ENCODE measurements around the gene IFNAR1. TPM values are rescaled to one million over a fixed set of nuclear protein-coding genes. Genes with fewer than 3 reads are reported as not detected.

Gene IFNAR1
- total RNA-seq = 20.7 and 28.0 TPM in 2 replicates

DNA sequence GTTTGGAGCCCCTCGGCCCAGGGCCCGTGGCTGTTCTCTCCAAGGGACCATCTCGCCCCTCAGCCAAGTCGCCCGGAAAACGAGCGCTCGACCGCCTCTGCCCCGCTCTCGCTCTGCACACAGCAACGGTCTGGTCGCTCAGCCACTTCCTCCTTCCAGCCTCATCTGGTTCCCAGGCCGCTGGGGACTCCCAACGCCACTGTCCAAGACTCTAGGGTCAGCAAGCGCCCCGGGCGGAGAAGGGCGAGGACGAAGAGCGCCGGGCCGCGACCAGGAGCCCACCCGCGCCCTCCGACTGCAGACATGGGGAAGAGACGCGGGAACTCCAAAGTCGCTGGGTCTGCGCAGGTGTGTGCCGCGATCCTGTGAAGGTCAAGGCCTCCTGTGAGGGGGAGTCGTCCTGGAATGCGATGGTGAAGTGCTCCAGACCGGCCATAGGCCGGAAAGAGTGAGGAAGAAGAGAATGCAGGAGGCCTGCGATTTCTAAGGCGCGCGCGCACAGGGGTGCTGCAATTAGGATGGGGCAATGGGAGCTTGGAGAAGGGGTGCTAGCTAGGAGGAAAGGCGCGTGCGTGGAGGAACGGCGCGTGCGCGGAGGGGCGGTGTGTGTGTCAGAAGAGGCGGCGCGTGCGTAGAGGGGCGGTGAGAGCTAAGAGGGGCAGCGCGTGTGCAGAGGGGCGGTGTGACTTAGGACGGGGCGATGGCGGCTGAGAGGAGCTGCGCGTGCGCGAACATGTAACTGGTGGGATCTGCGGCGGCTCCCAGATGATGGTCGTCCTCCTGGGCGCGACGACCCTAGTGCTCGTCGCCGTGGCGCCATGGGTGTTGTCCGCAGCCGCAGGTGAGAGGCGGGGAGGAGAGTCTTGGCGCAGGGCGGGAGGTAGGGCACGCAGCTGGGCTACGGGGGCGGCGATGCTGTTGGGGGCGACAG is at the start of gene IFNAR1:
IFNAR1 (plus strand) TSS at position 680 of the 931 bp plus-strand sequence; CDS start at position 766, 86 bp downstream.

DNA sequence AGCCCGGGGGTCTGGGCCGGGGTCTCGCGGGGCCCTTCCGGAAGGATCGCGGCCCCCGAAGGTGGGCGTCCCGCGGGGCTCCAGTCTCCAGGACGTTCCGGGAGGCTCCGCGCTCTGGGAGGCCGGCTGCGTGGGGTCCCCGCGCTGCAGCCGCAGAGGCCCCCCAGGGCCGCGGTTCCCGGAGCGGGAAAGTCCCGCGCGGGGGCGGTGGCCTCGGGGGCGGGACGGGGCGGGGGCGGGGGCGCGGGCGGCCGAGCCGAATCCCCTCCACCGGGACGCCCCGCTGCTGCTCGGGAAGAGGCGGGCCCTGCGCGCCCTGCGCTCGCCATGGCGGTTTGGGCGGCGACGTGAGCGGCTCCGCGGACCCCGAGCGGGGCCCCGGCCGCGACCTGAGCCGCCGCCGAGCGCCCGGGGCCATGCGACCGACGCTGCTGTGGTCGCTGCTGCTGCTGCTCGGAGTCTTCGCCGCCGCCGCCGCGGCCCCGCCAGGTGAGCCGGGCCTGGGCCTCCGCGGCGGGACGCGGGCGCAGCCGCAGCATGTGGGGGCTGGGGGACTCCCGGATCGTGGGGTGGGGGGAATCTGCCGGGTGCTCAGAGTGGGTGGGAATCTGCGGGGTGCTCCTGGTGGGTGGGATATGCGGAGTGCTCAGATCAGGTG is 78.5 kb downstream of the IFNAR1 start, which contains the start of gene IFNGR2:
IFNGR2 (plus strand) TSS at position 286 of the 658 bp plus-strand sequence; CDS start at position 417, 131 bp downstream.

Other genes starting within 250 kb of the IFNAR1 start
- 14.1 and 14.3 TPM in 2 replicates for gene IFNAR2, start 95.0 kb upstream of the IFNAR1 start, total RNA-seq
- gene IL10RB, start 58.6 kb upstream of the IFNAR1 start, total RNA-seq = 30.0 and 39.6 TPM in 2 replicates
- 46.1 and 56.6 TPM in 2 replicates for gene IFNGR2, start 78.4 kb downstream of the IFNAR1 start, total RNA-seq
- gene TMEM50B, start 155.0 kb downstream of the IFNAR1 start, total RNA-seq = 26.2 and 38.2 TPM in 2 replicates
- gene DNAJC28, start 166.7 kb downstream of the IFNAR1 start, total RNA-seq = 0.64 and 2.8 TPM in 2 replicates
- 109 and 151 TPM in 2 replicates for gene GART, start 217.1 kb downstream of the IFNAR1 start, total RNA-seq
- gene SON, start 218.1 kb downstream of the IFNAR1 start, total RNA-seq = 174 and 307 TPM in 2 replicates